Testis (tissue), 3 donors: Measurements from ENCODE around the gene BAHCC1. TPM values are rescaled to one million over a fixed set of nuclear protein-coding genes. Genes with fewer than 3 reads are reported as not detected.

Experiments
- DNase-seq: peaks from one replicate; pipeline ENCODE4 v3.0.0-alpha.2; 2019
- H3K27ac ChIP-seq, 2 donors: fragments of 200-600 bp; sonication (generic); one replicate each; pipeline ENCODE4 v1.5.1; 2019
- H3K27me3 ChIP-seq: fragments of 200-600 bp; sonication (generic); one replicate; pipeline ENCODE4 v1.5.1; 2019
- H3K36me3 ChIP-seq: fragments of 200-600 bp; sonication (generic); one replicate; pipeline ENCODE4 v1.5.1; 2017; ENCODE audit warnings: low read depth; ENCODE audit errors: missing control alignments
- H3K4me1 ChIP-seq: fragments of 200-600 bp; sonication (generic); one replicate; pipeline ENCODE4 v1.5.1; 2019
- H3K4me3 ChIP-seq, 2 donors: fragments of 200-600 bp; sonication (generic); one replicate each; pipeline ENCODE4 v1.5.1; 2017 to 2019
- H3K9me3 ChIP-seq: fragments of 200-600 bp; sonication (generic); one replicate; pipeline ENCODE4 v1.5.1; 2017
- POLR2A ChIP-seq: fragments of 450-650 bp; IDR thresholded peaks from one replicate; pipeline ENCODE4 v1.6.1; 2017; ENCODE audit warnings: antibody characterized with exemption, mild to moderate bottlenecking, moderate library complexity
- WGBS, 2 donors: methylation state at CpG; one replicate each; pipeline ENCODE4 v1.1.5; 2018; 5-methylcytosine and 5-hydroxymethylcytosine counted together
- intact Hi-C: fragments of 100-400 bp; cut with DNase I; formaldehyde crosslinking; loops from one replicate; pipeline ENCODE4 v1.15.1; 2023; ENCODE audit warnings: low total_unique reads
- polyA plus RNA-seq: library from polyadenylated mRNA; stranded (reverse); fragments of 350-450 nt; fragmentation: Illumina TruSeq; extraction: RNeasy Lipid Tissue Mini Kit (QIAGEN cat#74804); gene quantifications from one replicate; pipeline ENCODE4 v1.2.3, GENCODE V29; 2014; ENCODE audit warnings: low read depth, low replicate concordance; ENCODE audit not compliant: insufficient read depth
- total RNA-seq, 2 donors: library from RNA; depleted of rRNA; stranded (reverse); fragments of >200 nt; gene quantifications; one replicate each; pipeline ENCODE4 v1.2.3, GENCODE V29; 2016
- TF ChIP-seq, protein P1 (sequence below), 3 experiments: fragments of 450-650 bp in 2 of 3; fragments of 200-600 bp in 1 of 3; sonication (generic) in 1 of 3; IDR thresholded peaks; one replicate each; pipeline ENCODE4 v1.5.1; 2016 to 2019; ENCODE audit warnings: antibody characterized with exemption in 3 of 3, mild to moderate bottlenecking in 2 of 3, moderate library complexity in 1 of 3

BAHCC1 gene
- total and polyA plus RNA-seq, 3 donors from 2014 or later: 11.3 to 30.2 (median 29.2) TPM

DNA sequence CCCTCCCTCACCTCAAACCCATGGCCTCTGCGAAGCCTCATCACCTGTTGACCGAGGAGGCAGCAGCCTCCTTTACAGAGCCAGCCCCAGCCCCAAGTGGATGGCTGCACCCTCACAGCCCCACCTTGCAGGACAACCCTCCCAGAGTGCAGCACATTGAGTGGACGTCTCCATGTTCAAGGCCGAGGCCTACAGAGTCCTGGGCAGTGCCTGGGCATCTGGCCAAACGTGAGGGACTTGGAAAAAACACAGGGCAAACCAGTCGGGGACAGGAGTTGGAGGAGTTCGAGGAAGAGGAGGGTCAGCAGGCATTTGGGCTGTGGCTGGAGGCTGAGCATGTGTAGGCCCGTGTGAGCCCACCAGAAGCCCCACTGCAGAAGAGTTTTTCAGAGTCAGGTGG lies 77.8 kb downstream of the BAHCC1 start:
- Histone ChIP-seq H3K36me3 (no peaks in the 10 kb centered on the region), H3K9me3 (no peaks in the 10 kb centered on the region), H3K27me3 (no peaks in the 10 kb centered on the region), H3K4me3 (no peak overlapping the region), H3K4me1 (peaks cover 6% of the 10 kb centered on the region), H3K27ac (no peak overlapping the region)
- TF ChIP-seq POLR2A: no peak
- TF ChIP-seq, protein P1, sequence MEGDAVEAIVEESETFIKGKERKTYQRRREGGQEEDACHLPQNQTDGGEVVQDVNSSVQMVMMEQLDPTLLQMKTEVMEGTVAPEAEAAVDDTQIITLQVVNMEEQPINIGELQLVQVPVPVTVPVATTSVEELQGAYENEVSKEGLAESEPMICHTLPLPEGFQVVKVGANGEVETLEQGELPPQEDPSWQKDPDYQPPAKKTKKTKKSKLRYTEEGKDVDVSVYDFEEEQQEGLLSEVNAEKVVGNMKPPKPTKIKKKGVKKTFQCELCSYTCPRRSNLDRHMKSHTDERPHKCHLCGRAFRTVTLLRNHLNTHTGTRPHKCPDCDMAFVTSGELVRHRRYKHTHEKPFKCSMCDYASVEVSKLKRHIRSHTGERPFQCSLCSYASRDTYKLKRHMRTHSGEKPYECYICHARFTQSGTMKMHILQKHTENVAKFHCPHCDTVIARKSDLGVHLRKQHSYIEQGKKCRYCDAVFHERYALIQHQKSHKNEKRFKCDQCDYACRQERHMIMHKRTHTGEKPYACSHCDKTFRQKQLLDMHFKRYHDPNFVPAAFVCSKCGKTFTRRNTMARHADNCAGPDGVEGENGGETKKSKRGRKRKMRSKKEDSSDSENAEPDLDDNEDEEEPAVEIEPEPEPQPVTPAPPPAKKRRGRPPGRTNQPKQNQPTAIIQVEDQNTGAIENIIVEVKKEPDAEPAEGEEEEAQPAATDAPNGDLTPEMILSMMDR (IDR thresholded peaks at IDR 0.05): no peak
- peak; percentile 72 for DNase-seq
- intact Hi-C loops: no loop called here
- WGBS, 2 donors: 67 to 69% methylated on average over 8 of the region's 8 CpGs

DNA sequence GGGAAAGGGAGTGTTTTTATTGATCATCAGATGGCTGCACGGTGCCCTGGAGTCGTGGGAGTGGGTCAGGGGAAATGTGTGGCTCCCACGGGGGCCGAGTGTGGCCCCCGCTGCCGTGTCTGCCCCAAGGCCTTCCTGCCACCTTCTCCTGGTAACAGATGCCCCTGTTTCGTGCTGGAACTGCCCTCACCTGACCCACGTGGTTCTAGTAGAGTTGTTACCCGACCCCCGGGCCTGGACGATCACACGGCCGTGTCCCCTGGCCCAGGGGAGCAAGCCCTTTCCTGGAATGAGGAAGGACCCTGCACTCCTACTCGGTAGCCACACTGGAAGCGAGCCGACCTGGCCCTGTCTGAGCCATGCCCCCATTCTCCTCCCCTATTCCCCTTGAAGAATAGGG lies 79.7 kb downstream of the BAHCC1 start:
- DNase-seq: no peak
- H3K4me1 ChIP-seq: peaks cover 8% of the 10 kb centered on the region
- intact Hi-C loops: no loop called here
- no peak for TF ChIP-seq POLR2A
- TF ChIP-seq, protein P1 (IDR thresholded peaks at IDR 0.05): no peak
- WGBS, 2 donors: 84 to 92% methylated on average over 13 to 16 of the region's 16 CpGs
- no peak overlapping the region for H3K4me3 ChIP-seq
- no peak overlapping the region for H3K27ac ChIP-seq
- H3K9me3 ChIP-seq: no peaks in the 10 kb centered on the region
- no peaks in the 10 kb centered on the region for H3K36me3 ChIP-seq
- no peaks in the 10 kb centered on the region for H3K27me3 ChIP-seq

DNA sequence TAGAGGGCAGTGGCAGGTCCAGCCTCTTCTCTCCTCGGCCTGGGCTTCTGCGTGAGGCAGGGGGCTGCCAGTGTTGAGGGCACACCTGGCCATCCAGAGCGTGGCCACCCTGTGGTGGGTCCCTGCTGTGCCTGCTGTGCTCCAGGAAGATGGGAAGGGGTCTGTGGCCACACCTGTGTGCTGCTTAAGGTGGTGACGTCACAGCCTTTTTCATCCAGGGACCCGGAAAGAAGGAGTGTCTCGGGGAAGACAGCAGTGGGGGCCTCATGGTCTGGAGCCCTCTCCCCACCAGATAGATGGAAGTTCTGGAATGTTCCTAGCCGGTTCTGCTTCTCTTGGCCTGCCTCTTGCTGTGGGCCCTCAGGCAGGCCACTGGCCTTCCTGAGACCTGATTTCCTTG lies 80.8 kb downstream of the BAHCC1 start:
- no peaks in the 10 kb centered on the region for H3K36me3 ChIP-seq
- WGBS, 2 donors: 93 to 96% methylated on average over 6 to 7 of the region's 7 CpGs
- H3K4me3 ChIP-seq: no peak overlapping the region
- TF ChIP-seq POLR2A: no peak
- TF ChIP-seq, protein P1 (IDR thresholded peaks at IDR 0.05): no peak
- DNase-seq: no peak
- intact Hi-C loops: no loop called here
- H3K27ac ChIP-seq: no peak overlapping the region
- no peaks in the 10 kb centered on the region for H3K27me3 ChIP-seq
- no peaks in the 10 kb centered on the region for H3K9me3 ChIP-seq
- H3K4me1 ChIP-seq: peaks cover 19% of the 10 kb centered on the region

DNA sequence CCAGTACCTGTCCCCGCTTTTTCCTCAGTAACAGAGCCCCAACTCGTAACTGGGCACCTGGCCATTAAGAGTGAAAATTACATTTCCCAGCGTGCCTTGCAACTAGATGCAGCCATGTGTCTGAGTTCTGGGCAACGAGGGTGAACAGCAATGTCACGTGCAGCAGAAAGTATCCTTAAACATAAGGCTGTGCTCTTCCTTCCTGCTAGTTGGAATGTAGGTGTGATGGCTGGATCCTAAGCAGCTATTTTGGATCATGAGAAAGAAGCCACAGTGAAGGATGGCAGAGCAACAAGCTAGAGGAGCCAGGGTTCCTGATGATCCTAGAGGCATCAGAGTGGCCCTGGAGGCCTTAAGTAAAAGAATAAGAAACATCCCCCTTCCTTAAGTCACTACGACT lies 81.4 kb downstream of the BAHCC1 start:
- Histone ChIP-seq H3K27ac (no peak overlapping the region), H3K4me1 (peaks cover 20% of the 10 kb centered on the region), H3K27me3 (no peaks in the 10 kb centered on the region), H3K4me3 (no peak overlapping the region), H3K9me3 (no peaks in the 10 kb centered on the region), H3K36me3 (no peaks in the 10 kb centered on the region)
- 92% methylated on average over 6 of the region's 6 CpGs for WGBS, 2 donors
- no peak for TF ChIP-seq POLR2A
- TF ChIP-seq, protein P1 (IDR thresholded peaks at IDR 0.05): no peak
- intact Hi-C loops: no loop called here
- DNase-seq: no peak

DNA sequence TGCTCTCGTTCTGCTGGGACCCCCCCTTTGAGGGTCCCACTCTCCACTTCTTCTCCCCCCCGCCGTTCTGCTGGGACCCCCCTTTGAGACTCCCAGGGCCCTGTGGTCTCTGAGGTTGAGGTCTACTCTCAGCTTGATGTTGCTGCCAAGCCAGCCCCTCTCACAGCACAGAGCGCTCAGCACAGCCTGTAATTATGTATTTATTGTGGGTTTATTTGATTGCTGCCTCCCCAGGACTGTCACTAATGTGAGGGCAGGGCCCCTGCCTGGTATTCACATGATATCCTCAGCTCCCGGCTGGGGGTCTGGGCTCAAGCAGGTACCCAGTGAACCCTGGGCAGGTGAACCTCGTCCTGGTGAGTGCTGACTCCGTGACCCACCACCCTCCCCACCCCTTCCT lies 81.9 kb downstream of the BAHCC1 start:
- TF ChIP-seq, protein P1 (IDR thresholded peaks at IDR 0.05): no peak
- no peak for TF ChIP-seq POLR2A
- Histone ChIP-seq H3K4me3 (no peak overlapping the region), H3K27me3 (no peaks in the 10 kb centered on the region), H3K9me3 (no peaks in the 10 kb centered on the region), H3K4me1 (peaks cover 25% of the 10 kb centered on the region), H3K27ac (no peak overlapping the region), H3K36me3 (no peaks in the 10 kb centered on the region)
- WGBS, 2 donors: 85 to 89% methylated on average over 6 to 7 of the region's 7 CpGs
- no peak for DNase-seq
- intact Hi-C loops: no loop called here
